Hepatocyte (in vitro differentiated cells): ENCODE data around the gene PHF12. TPM values are rescaled to one million over a fixed set of nuclear protein-coding genes. Genes with fewer than 3 reads are reported as not detected.

Experiments
- DNase-seq: peaks from one replicate; pipeline ENCODE4 v3.0.0-alpha.2; 2016; ENCODE audit warnings: low spot score
- H2AFZ ChIP-seq: fragments of 200-600 bp; sonication (generic); 2 replicates; pipeline ENCODE4 v1.6.0; 2016; ENCODE audit warnings: antibody characterized with exemption, mild to moderate bottlenecking
- H3K27ac ChIP-seq: fragments of 200-600 bp; sonication (generic); 2 replicates; pipeline ENCODE4 v1.5.1; 2016; ENCODE audit warnings: mild to moderate bottlenecking
- H3K27me3 ChIP-seq: fragments of 200-600 bp; sonication (generic); 2 replicates; pipeline ENCODE4 v1.6.1; 2016
- H3K36me3 ChIP-seq: fragments of 200-600 bp; sonication (generic); replicated peaks from 2 replicates; pipeline ENCODE4 v1.5.1; 2016; ENCODE audit warnings: low read depth; ENCODE audit not compliant: insufficient read depth
- H3K4me1 ChIP-seq: fragments of 200-600 bp; sonication (generic); 2 replicates; pipeline ENCODE4 v1.5.1; 2016; ENCODE audit warnings: mild to moderate bottlenecking, moderate library complexity; ENCODE audit not compliant: insufficient read depth
- H3K4me2 ChIP-seq: fragments of 200-600 bp; sonication (generic); 2 replicates; pipeline ENCODE4 v1.6.0; 2016
- H3K4me3 ChIP-seq: fragments of 200-600 bp; sonication (generic); 2 replicates; pipeline ENCODE4 v1.5.1; 2016; ENCODE audit warnings: mild to moderate bottlenecking
- H3K79me2 ChIP-seq: fragments of 200-600 bp; sonication (generic); 2 replicates; pipeline ENCODE4 v1.6.0; 2017; ENCODE audit warnings: mild to moderate bottlenecking
- H3K9me2 ChIP-seq: fragments of 200-600 bp; sonication (generic); replicated peaks from 2 replicates; pipeline ENCODE4 v1.6.0; 2017; ENCODE audit warnings: mild to moderate bottlenecking; ENCODE audit not compliant: insufficient read depth
- H3K9me3 ChIP-seq: fragments of 200-600 bp; sonication (generic); 2 replicates; pipeline ENCODE4 v1.5.1; 2016; ENCODE audit warnings: low read depth, mild to moderate bottlenecking
- H4K20me1 ChIP-seq: fragments of 200-600 bp; sonication (generic); 2 replicates; pipeline ENCODE4 v1.6.0; 2016; ENCODE audit warnings: mild to moderate bottlenecking; ENCODE audit not compliant: insufficient read depth, poor library complexity, severe bottlenecking
- EZH2 ChIP-seq: fragments of 200-600 bp; sonication (generic); IDR thresholded peaks from 2 replicates; pipeline ENCODE4 v1.6.1; 2016; ENCODE audit warnings: antibody characterized with exemption, mild to moderate bottlenecking, borderline replicate concordance
- EZH2phosphoT487 ChIP-seq: fragments of 200-600 bp; sonication (generic); IDR thresholded peaks from one replicate; pipeline ENCODE4 v1.6.1; 2018; ENCODE audit warnings: antibody characterized with exemption, mild to moderate bottlenecking, low read depth, moderate library complexity; ENCODE audit not compliant: unreplicated experiment, severe bottlenecking
- WGBS: methylation state at CpG from one replicate; pipeline ENCODE4 v1.1.6; 2016; ENCODE audit warnings: low lambda C conversion rate; ENCODE audit errors: missing lambda C conversion rate; 5-methylcytosine and 5-hydroxymethylcytosine counted together
- polyA plus RNA-seq: library from polyadenylated mRNA; unstranded; fragments of >200 nt; fragmentation: Nextera tagmentation; extraction: Ambion mirVana; gene quantifications from 2 replicates; pipeline ENCODE4 v1.2.1, GENCODE V29; 2016
- total RNA-seq: library from RNA; depleted of rRNA; stranded (reverse); fragments of >200 nt; gene quantifications from 2 replicates; pipeline ENCODE4 v1.2.3, GENCODE V29; 2014
- TF ChIP-seq, protein P1 (sequence below): fragments of 200-600 bp; sonication (generic); IDR thresholded peaks from 2 replicates; pipeline ENCODE4 v1.5.1; 2016; ENCODE audit warnings: antibody characterized with exemption, mild to moderate bottlenecking; ENCODE audit not compliant: poor library complexity

PHF12 gene
- total and polyA plus RNA-seq, 2 experiments from 2014 or later, result 12.1 to 19.0 TPM

DNA sequence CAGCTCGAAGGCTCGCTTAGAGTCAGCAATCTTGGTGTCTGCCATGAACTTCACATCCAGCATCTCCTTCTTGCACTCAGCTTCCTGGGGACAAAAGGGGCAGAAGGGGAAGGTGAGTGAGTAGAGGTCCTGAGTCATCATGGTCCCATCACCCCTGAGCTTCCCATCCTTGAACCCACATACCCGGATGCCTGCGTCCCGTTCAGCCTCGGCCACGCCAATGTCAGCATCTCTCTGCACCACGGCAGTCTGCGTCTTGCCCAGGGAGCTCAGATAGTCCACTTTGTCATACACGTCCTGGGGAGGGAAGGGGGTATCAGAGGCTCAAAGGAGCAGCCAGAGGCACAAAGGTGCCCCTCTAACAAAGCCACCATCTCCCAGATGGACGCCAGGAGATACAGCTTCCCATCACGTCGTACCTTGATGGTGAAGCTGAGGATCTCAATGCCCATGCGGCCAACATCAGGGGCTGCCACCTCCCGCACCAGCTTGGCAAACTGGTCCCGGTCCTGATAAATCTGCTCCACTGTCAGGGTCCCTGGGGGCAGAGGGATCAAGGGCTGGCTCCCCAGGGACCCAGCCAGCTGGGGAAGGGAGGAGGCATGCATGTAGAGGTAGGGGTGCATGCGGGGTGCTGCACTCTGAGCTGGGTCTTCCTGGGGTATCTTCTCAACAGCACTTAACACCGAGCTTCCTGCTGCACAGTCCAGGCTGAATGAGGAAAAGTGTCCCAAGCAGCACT lies 69.0 kb downstream of the PHF12 start:
- Histone ChIP-seq H3K79me2 (no peaks in the 10 kb centered on the region), H3K27ac (no peak overlapping the region), H3K4me3 (no peak overlapping the region), H3K36me3 (no peaks in the 10 kb centered on the region), H3K9me3 (no peaks in the 10 kb centered on the region), H4K20me1 (no peaks in the 10 kb centered on the region), H3K9me2 (no peaks in the 10 kb centered on the region), H3K4me1 (no peaks in the 10 kb centered on the region), H3K27me3 (no peaks in the 10 kb centered on the region), H3K4me2 (no peak overlapping the region), H2AFZ (no peak overlapping the region)
- DNase-seq, result no peak
- WGBS, result 94% methylated on average over 18 of the region's 18 CpGs
- TF ChIP-seq EZH2, result no peak
- TF ChIP-seq EZH2phosphoT487, result no peak
- TF ChIP-seq, protein P1, sequence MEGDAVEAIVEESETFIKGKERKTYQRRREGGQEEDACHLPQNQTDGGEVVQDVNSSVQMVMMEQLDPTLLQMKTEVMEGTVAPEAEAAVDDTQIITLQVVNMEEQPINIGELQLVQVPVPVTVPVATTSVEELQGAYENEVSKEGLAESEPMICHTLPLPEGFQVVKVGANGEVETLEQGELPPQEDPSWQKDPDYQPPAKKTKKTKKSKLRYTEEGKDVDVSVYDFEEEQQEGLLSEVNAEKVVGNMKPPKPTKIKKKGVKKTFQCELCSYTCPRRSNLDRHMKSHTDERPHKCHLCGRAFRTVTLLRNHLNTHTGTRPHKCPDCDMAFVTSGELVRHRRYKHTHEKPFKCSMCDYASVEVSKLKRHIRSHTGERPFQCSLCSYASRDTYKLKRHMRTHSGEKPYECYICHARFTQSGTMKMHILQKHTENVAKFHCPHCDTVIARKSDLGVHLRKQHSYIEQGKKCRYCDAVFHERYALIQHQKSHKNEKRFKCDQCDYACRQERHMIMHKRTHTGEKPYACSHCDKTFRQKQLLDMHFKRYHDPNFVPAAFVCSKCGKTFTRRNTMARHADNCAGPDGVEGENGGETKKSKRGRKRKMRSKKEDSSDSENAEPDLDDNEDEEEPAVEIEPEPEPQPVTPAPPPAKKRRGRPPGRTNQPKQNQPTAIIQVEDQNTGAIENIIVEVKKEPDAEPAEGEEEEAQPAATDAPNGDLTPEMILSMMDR, result no peak

DNA sequence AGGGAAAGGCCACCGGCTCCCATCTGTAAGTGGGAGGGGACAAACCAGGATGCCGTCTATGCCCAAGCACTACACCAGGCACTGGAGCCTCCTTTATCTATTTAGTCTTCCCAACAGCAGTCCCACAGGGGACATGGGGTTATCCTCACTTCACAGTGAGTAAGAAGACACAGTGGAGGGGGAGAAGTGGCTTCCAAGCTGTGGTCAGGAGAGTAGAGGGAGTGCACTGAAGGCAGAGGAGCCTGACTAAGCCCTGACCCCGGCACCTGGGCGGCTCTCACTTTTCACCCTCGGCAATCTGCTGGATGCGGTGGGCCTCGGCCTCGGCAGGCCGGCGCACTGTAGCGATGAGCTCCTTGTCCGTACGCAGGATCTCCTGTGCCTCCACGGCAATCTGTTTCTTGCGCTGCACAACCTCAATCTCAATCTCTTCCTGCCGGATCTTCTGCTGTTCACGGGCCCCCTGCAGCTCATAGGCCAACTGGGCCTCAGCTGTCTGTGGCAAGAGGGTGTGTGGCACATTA lies 69.7 kb downstream of the PHF12 start:
- Histone ChIP-seq H3K36me3 (no peaks in the 10 kb centered on the region), H3K9me3 (no peaks in the 10 kb centered on the region), H3K9me2 (no peaks in the 10 kb centered on the region), H3K27ac (no peak overlapping the region), H3K4me1 (no peaks in the 10 kb centered on the region), H4K20me1 (no peaks in the 10 kb centered on the region), H3K4me3 (no peak overlapping the region), H2AFZ (no peak overlapping the region), H3K4me2 (no peak overlapping the region), H3K27me3 (no peaks in the 10 kb centered on the region), H3K79me2 (no peaks in the 10 kb centered on the region)
- 93% methylated on average over 16 of the region's 17 CpGs for WGBS
- TF ChIP-seq, protein P1, result no peak
- TF ChIP-seq EZH2phosphoT487 (no peak), EZH2 (no peak)
- DNase-seq, result no peak

DNA sequence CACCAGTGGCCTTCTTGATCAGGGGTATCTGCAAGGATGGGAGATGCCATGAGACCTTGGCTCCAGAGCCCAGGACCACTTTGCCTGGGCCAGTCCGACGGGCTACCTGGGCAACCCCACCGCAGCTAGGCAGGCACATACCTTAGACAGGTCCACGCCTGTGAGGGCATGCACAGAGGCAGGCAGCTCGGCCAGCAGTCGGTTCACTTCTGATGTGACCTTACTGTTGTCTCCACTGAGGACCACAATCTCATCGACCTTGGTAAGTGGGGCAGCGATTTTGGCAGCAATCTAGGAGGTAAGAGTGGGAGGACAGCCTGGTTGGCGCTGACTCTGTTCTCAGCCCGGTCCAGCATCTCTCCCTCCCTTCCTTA lies 70.8 kb downstream of the PHF12 start:
- no peak for DNase-seq
- Histone ChIP-seq H3K27ac (no peak overlapping the region), H3K9me2 (no peaks in the 10 kb centered on the region), H3K36me3 (no peaks in the 10 kb centered on the region), H4K20me1 (no peaks in the 10 kb centered on the region), H3K27me3 (no peaks in the 10 kb centered on the region), H3K4me3 (no peak overlapping the region), H2AFZ (no peak overlapping the region), H3K9me3 (no peaks in the 10 kb centered on the region), H3K4me2 (no peak overlapping the region), H3K4me1 (no peaks in the 10 kb centered on the region), H3K79me2 (no peaks in the 10 kb centered on the region)
- TF ChIP-seq EZH2 (no peak), EZH2phosphoT487 (no peak)
- TF ChIP-seq, protein P1, result no peak
- WGBS, result 96% methylated on average over 10 of the region's 10 CpGs
